ENCODE data around the gene IKBIP.

- TF ChIP-seq ZNF549 (tag by site-specific recombination; IDR thresholded peaks at IDR 0.05) (no peak), PRDM10 (tag by site-specific recombination; IDR thresholded peaks at IDR 0.05) (no peak), CTCF (tag by site-specific recombination; IDR thresholded peaks at IDR 0.05) (no peak), ZNF350 (tag by site-specific recombination; IDR thresholded peaks at IDR 0.05) (no peak), ZBTB26 (tag by site-specific recombination; optimal IDR thresholded peaks at IDR 0.05) (no peak), KLF10 (tag by site-specific recombination; IDR thresholded peaks at IDR 0.05) (no peak), ZNF596 (tag by site-specific recombination; IDR thresholded peaks at IDR 0.05) (no peak), ZNF24 (tag by site-specific recombination; IDR thresholded peaks at IDR 0.05) (no peak), ZNF23 (tag by site-specific recombination; IDR thresholded peaks at IDR 0.05; ENCODE audit: borderline replicate concordance) (no peak), ZNF645 (tag by site-specific recombination; IDR thresholded peaks at IDR 0.05) (no peak)
Observed at GRCh38 chr12:98669751-98670150, 25.2 kb upstream of the IKBIP start.
